ENCODE data around the gene SLC5A8.
A peak's percentile ranks its signal among the peaks of the same experiment; 100 is the strongest.
"Not testable (repeated sequence)": the region's sequence is repeated elsewhere in the genome, so short reads cannot be mapped to it uniquely, and the experiment has no call there.

SLC5A8 gene

DNA sequence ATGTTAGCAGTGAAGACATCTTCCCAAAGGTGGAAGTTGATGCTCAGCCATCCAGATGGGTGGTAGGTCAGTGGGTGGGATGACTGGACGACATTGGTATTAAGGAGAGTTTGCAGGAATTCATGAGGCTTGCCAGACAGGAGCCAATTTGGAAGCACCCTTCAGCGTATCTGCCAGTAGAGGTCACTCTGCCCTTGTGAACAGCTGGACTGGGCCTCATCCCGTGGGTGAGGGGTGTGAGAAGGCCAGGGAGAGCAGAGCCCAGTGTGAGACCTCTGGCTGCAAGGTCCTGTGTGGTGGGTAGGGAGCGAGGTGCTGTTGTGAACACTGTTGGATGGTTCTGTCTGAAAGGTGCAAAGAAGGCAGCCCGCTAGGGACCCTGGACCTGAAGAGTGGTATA is 37.7 kb downstream of the SLC5A8 start:
- DNase-seq (ENCODE audit: low spot score), result peak; percentile 3

DNA sequence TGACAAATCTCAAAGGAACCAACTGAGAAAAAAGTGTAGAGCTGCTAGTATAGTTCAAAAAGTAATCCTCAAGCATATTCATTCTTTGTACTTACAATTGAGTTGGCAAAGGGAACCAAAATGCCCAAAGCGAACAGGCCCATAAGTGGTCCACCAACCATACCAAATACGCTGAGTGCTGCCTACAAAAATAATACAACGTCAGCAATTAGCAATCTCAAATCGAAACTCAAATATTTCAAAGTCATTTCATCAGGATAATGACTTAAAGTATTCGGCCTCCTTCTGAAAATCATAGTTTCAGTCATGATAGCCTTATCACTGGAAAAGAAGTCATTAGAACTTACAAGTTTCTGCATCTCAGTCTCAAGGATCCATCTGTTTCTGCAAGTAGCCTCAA is 42.0 kb downstream of the SLC5A8 start:
- no peak for DNase-seq (ENCODE audit: low spot score)

GRCh38 chr12:101166866-101167265 is 43.2 kb downstream of the SLC5A8 start:
- no peak for DNase-seq (ENCODE audit: low spot score)

GRCh38 chr12:101165319-101165718 is 44.7 kb downstream of the SLC5A8 start:
- no peak for DNase-seq (ENCODE audit: low spot score)

GRCh38 chr12:101145777-101146431 is 64.1 kb downstream of the SLC5A8 start:
- DNase-seq (ENCODE audit: low spot score), result not testable (repeated sequence)

- DNase-seq (ENCODE audit: low spot score), result no peak
Observed at GRCh38 chr12:101127521-101128219, 82.4 kb downstream of the SLC5A8 start.

DNA sequence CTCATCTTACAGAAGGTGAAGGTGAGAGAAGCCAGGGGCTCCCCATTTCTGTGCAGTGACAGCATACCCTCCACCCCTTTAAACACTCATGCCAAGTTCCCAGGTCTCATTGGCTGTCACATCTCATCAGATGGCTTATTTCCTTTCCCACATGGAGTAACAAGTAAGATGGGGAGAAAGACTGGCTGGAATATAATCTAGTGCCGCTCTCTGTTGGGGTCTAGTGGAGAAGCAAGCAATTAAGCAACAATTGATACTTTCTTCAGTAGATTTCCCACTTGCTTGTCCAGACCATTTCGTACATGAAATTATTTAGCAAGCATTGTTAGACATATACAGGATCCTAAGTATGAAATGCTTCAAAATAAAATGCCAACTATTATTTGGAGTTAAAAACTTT is 92.2 kb downstream of the SLC5A8 start:
- no peak for DNase-seq (ENCODE audit: low spot score)

- DNase-seq (ENCODE audit: low spot score), result no peak
Observed at GRCh38 chr12:101116911-101117310, 93.1 kb downstream of the SLC5A8 start.

GRCh38 chr12:101115326-101115725 is 94.7 kb downstream of the SLC5A8 start:
- no peak for DNase-seq (ENCODE audit: low spot score)

DNA sequence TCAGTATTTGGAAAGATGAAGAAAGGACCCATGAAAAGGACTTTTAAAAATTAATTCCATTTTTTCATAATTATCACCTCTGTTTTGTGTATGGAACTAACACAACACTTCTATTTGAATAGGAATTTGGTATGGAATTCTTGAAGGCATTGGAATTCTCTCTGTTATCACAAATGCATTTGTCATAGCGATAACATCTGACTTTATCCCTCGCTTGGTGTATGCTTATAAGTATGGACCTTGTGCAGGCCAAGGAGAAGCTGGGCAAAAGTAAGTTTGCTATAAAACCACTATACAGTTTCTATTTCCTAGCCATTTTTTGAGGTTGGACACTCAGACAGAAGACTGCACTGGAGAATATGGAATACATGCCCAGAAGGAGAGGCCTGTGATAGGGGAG is 98.6 kb downstream of the SLC5A8 start:
- no peak for DNase-seq (ENCODE audit: low spot score)

DNA sequence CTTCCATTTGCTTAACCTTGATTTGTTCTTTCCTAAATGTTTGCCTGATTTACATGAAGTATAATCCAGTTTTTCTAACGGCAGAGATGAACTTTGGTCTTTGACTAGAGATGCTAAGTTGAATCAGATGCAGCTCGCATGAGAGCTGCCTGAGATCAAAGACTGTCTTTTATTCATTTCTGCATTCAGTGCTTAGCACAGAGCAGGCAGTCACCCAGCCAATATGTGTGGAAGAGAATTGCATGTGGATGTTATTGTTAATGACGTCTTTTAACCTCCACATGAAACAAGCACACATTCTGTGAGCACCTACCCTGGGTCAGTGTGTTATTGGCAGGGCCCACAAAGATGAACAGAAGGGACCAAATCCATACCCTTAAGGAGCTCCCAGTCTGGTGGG is 99.2 kb downstream of the SLC5A8 start:
- no peak for DNase-seq (ENCODE audit: low spot score)

DNA sequence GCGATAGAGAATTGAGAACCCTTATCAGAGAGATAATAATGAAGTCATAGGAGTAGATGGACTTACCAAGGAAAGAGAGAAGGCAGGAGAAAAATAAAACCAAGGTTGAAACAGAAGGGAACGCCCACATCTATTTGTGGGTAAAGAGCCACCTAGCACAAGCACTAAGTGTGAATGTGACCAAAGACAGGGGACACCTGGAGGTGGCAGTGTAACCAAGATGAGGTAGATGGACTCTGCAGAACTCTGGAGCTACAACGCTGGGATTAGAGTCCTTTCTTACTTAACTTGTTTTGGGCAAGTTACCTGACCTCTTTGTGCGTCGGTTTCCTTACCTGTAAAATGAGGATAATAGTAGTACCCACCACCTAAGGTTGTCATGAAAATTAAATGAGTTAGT is 101.9 kb downstream of the SLC5A8 start:
- DNase-seq (ENCODE audit: low spot score), result peak; percentile 8

GRCh38 chr12:101107032-101107763 is 102.8 kb downstream of the SLC5A8 start:
- DNase-seq (ENCODE audit: low spot score), result no peak

Data from NAMALWA (cell line).